ENCODE measurements around the gene GIGYF1. TPM values are rescaled to one million over a fixed set of nuclear protein-coding genes. Genes with fewer than 3 reads are reported as not detected.

GIGYF1 gene
- total and polyA plus RNA-seq, 2 of the 13 experiments (the other 11 are each of a cell fraction or from before 2014, with no cell fraction given) = 7.6 to 16.1 TPM

DNA sequence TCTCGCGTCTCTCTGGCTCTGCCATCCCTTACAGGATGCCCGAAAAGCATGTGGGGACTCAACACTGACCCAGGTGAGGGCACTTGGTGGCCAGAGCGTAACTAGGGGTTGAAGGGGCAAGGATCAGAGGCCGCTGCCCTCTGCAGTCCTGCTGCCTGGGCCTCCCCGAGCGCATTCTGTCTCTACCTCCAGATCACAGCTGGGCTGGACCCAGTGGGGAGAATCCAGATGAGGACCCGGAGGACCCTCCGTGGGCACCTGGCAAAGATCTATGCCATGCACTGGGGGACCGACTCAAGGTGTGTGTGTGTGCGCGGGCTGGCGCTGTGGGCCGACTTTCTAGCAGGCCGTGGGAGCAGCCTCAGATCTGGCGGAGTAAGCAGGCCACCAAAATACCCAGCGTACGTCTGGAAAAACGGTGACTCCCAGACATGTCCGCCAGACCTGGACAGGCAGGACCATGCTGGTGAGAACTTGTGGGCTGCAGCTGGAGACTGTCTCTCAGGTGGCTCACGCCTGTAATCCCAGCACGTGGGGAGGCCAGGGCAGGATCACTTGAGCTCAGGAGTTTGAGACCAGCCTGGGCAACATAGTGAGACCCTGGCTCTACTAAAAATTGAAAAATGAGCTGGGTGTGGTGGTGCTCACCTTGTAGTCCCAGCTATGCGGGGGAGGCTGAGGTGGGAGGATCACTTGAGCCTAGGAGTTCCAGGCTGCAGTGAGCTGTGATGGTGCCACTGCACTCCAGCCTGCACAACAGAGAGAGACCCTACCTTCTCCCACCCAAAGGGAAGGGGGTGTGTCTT lies 17.3 kb downstream of the GIGYF1 start:
- no TSS peak for BruUV-seq (replicated peaks)
- Histone ChIP-seq H3K27ac (ENCODE audit: extremely low read length, insufficient read depth, low read length) (no peak overlapping the region), H3K36me3 (replicated peaks in 1 of 2; ENCODE audit: control insufficient read depth in 1 of 2, insufficient read depth in 2 of 2, low read length in 2 of 2) (peaks cover 14 to 29% of the 10 kb centered on the region in 2 experiments; a peak in 4 of 5 replicates), H4K20me1 (ENCODE audit: insufficient read depth, low read length) (peaks cover 8% of the 10 kb centered on the region; the same call in 1 of the 2 replicates), H3K27me3 (ENCODE audit: control insufficient read depth in 1 of 2, insufficient read depth in 2 of 2, low read length in 2 of 2) (peaks cover 0 to 4% of the 10 kb centered on the region in 2 experiments; a peak in 2 of 5 replicates), H3K9ac (ENCODE audit: insufficient read depth, low read depth, low read length) (no peak overlapping the region), H3K4me1 (ENCODE audit: insufficient read depth, low read length) (peaks cover 38% of the 10 kb centered on the region), H3K4me2 (ENCODE audit: low read depth, low read length) (no peak overlapping the region), H3K4me3 (replicated peaks in 1 of 3; ENCODE audit: insufficient read depth in 1 of 3, low read depth in 2 of 3, low read length in 3 of 3) (no peak overlapping the region), H3K79me2 (ENCODE audit: insufficient read depth, low read length) (peaks cover 9% of the 10 kb centered on the region), H2AFZ (ENCODE audit: low read length) (no peak overlapping the region), H3K9me3 (ENCODE audit: low read length) (no peaks in the 10 kb centered on the region)
- no peak for DNase-seq (ENCODE audit: low spot score)
- ChIA-PET POLR2A (interaction anchor here (1.0 to 1.8 kb wide), 4 partner anchors 28 to 247 kb away, joined by 3 to 6 read pairs (median 3); partner anchors contain the start of genes MEPCE, MOSPD3 and POP7), CTCF (ENCODE audit: low intra/inter-chr PET ratio, low total read pairs) (no interaction called here)
- FAIRE-seq = no peak
- in situ Hi-C loops (cut with HindIII; ENCODE audit: extremely low pct_ligation_motif_present, low pct_unique_long_range_greater_than_20kb) = no loop called here
- no peak for TF ChIP-seq ETS1 (CRISPR knock-in tag; IDR thresholded peaks at IDR 0.05)
- TF ChIP-seq HNRNPL (IDR thresholded peaks at IDR 0.05; ENCODE audit: low read depth, low read length) = 0 out of 2 replicates have a peak, but pooled peaks have one; percentile 42
- TF ChIP-seq ZBTB38 (CRISPR knock-in tag; IDR thresholded peaks at IDR 0.05) = 0 out of 2 replicates have a peak, but pooled peaks have one; percentile 42
- 0 out of 4 replicates have a peak, but pooled peaks of 1 of the 2 experiments have one; percentile 26 for TF ChIP-seq POLR2A (IDR thresholded peaks at IDR 0.05; ENCODE audit: insufficient read depth in 1 of 2, low read depth in 2 of 2, low read length in 2 of 2)
- TF ChIP-seq, protein P1, sequence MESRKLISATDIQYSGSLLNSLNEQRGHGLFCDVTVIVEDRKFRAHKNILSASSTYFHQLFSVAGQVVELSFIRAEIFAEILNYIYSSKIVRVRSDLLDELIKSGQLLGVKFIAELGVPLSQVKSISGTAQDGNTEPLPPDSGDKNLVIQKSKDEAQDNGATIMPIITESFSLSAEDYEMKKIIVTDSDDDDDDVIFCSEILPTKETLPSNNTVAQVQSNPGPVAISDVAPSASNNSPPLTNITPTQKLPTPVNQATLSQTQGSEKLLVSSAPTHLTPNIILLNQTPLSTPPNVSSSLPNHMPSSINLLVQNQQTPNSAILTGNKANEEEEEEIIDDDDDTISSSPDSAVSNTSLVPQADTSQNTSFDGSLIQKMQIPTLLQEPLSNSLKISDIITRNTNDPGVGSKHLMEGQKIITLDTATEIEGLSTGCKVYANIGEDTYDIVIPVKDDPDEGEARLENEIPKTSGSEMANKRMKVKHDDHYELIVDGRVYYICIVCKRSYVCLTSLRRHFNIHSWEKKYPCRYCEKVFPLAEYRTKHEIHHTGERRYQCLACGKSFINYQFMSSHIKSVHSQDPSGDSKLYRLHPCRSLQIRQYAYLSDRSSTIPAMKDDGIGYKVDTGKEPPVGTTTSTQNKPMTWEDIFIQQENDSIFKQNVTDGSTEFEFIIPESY (CRISPR knock-in tag; IDR thresholded peaks at IDR 0.05) = peak; percentile 26; the same call in 1 of the 2 replicates
- ATAC-seq = no peak
- intact Hi-C loops (cut with micrococcal nuclease; ENCODE audit: unreplicated experiment) = no loop called here
- WGBS (ENCODE audit: low lambda C conversion rate) = 93% methylated on average over 19 of the region's 23 CpGs

All from HepG2 (cell line).